DND-41 (cell line): ENCODE data around the gene DSTN.
A peak's percentile ranks its signal among the peaks of the same experiment; 100 is the strongest.

ENCODE experiments used
- ATAC-seq: fragments of 200-7000 bp; cut with Tn5 transposase; 3 replicates; pipeline ENCODE4 v1.9.1; 2021; ENCODE audit warnings: low read depth; ENCODE audit not compliant: insufficient read depth
- DNase-seq: peaks from one replicate; pipeline ENCODE4 v3.0.0-alpha.2; 2020
- H2AFZ ChIP-seq: 2 replicates; pipeline ENCODE4 v1.6.0; 2012; ENCODE audit warnings: low read depth, low read length
- H3K27ac ChIP-seq: 2 replicates; pipeline ENCODE4 v1.5.1; 2012; ENCODE audit warnings: low read length, inconsistent platforms
- H3K27me3 ChIP-seq: fragments of 200-600 bp; sonication (generic); 2 replicates; pipeline ENCODE4 v1.6.0; 2012; ENCODE audit warnings: low read length, mild to moderate bottlenecking, inconsistent platforms; ENCODE audit not compliant: insufficient read depth, poor library complexity
- H3K36me3 ChIP-seq: 2 replicates; pipeline ENCODE4 v1.5.1; 2012; ENCODE audit warnings: low read length, inconsistent platforms; ENCODE audit not compliant: insufficient read depth
- H3K4me1 ChIP-seq: 2 replicates; pipeline ENCODE4 v1.5.1; 2012; ENCODE audit warnings: mild to moderate bottlenecking, low read length; ENCODE audit not compliant: insufficient read depth
- H3K4me2 ChIP-seq: 2 replicates; pipeline ENCODE4 v1.6.0; 2012; ENCODE audit warnings: mild to moderate bottlenecking, moderate library complexity, low read length, inconsistent platforms; ENCODE audit not compliant: insufficient read depth
- H3K4me3 ChIP-seq, 2 experiments: fragments of 200-600 bp in 1 of 2; shearing (Covaris generic) in 1 of 2; 2 replicates each; pipeline ENCODE4 v1.5.1; 2012 to 2016; ENCODE audit warnings: inconsistent platforms in 2 of 2, low read length in 2 of 2, mild to moderate bottlenecking in 2 of 2, low read depth in 1 of 2, moderate library complexity in 1 of 2
- H3K79me2 ChIP-seq: 2 replicates; pipeline ENCODE4 v1.6.0; 2012; ENCODE audit warnings: low read length, inconsistent platforms; ENCODE audit not compliant: insufficient read depth
- H3K9ac ChIP-seq: 2 replicates; pipeline ENCODE4 v1.6.0; 2012; ENCODE audit warnings: low read depth, mild to moderate bottlenecking, inconsistent platforms, low read length, moderate library complexity
- H3K9me3 ChIP-seq: 2 replicates; pipeline ENCODE4 v1.5.1; 2012; ENCODE audit warnings: low read length, moderate library complexity, mild to moderate bottlenecking, inconsistent platforms; ENCODE audit not compliant: insufficient read depth, severe bottlenecking
- H4K20me1 ChIP-seq: 2 replicates; pipeline ENCODE4 v1.6.0; 2012; ENCODE audit warnings: low read length; ENCODE audit not compliant: insufficient read depth
- EZH2 ChIP-seq: IDR thresholded peaks from 3 replicates; pipeline ENCODE4 v1.6.1; 2012; ENCODE audit warnings: borderline replicate concordance, low read depth, mild to moderate bottlenecking, moderate library complexity, low read length, inconsistent platforms; ENCODE audit not compliant: severe bottlenecking
- TF ChIP-seq, protein P1 (sequence below): IDR thresholded peaks from 2 replicates; pipeline ENCODE4 v1.5.1; 2012; ENCODE audit warnings: borderline replicate concordance, low read length, moderate library complexity, mild to moderate bottlenecking; ENCODE audit not compliant: poor library complexity, severe bottlenecking; ENCODE audit errors: extremely low read depth

Gene DSTN

DNA sequence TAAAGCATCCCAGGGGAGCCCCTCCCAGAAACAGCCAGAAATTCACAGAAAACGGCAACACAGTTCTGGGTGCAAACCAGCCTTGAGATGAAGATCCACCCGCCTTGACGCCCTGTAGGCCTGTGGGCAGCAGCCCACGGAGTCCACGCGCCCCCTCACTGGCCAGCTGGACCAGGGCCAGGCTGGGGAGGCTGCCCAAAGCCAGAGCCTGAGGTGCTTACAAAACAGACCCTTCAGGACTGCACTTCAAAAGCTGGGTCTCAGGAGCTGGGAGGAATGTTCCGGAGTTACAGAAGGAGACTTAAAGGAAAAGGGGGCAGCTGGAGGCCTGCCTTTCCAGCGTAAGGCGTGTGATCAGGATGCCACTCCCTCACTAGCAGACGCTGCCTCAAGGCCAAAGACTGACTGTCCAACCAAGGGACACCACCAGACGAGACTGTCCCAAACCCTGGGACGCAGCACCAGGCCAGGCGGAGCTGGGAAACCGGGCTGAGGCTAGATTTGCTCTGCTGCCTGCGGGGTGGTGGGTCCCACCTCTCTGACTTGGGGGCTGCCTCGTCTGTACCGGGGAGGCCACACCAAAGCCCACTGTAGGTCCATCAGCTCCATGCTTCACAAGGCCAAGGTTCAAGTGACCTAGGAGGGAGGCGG is 64.1 kb downstream of the DSTN start:
- Histone ChIP-seq H3K4me1 (no peaks in the 10 kb centered on the region), H3K79me2 (no peaks in the 10 kb centered on the region), H3K4me3 (no peak overlapping the region), H3K9me3 (no peaks in the 10 kb centered on the region), H4K20me1 (peaks cover 31% of the 10 kb centered on the region), H3K36me3 (peaks cover 99% of the 10 kb centered on the region), H3K27ac (no peak overlapping the region), H3K4me2 (no peak overlapping the region), H3K27me3 (no peaks in the 10 kb centered on the region), H2AFZ (no peak overlapping the region), H3K9ac (no peak overlapping the region)
- no peak for ATAC-seq
- TF ChIP-seq, protein P1, sequence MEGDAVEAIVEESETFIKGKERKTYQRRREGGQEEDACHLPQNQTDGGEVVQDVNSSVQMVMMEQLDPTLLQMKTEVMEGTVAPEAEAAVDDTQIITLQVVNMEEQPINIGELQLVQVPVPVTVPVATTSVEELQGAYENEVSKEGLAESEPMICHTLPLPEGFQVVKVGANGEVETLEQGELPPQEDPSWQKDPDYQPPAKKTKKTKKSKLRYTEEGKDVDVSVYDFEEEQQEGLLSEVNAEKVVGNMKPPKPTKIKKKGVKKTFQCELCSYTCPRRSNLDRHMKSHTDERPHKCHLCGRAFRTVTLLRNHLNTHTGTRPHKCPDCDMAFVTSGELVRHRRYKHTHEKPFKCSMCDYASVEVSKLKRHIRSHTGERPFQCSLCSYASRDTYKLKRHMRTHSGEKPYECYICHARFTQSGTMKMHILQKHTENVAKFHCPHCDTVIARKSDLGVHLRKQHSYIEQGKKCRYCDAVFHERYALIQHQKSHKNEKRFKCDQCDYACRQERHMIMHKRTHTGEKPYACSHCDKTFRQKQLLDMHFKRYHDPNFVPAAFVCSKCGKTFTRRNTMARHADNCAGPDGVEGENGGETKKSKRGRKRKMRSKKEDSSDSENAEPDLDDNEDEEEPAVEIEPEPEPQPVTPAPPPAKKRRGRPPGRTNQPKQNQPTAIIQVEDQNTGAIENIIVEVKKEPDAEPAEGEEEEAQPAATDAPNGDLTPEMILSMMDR: no peak
- no peak for TF ChIP-seq EZH2
- no peak for DNase-seq

GRCh38 chr20:17634661-17635331 is 64.9 kb downstream of the DSTN start:
- no peak for TF ChIP-seq EZH2
- TF ChIP-seq, protein P1: no peak
- no peak overlapping the region for H3K27ac ChIP-seq
- no peak overlapping the region for H2AFZ ChIP-seq
- H3K4me2 ChIP-seq: no peak overlapping the region
- H3K36me3 ChIP-seq: peaks cover 97% of the 10 kb centered on the region
- ATAC-seq: no peak
- H3K9me3 ChIP-seq: no peaks in the 10 kb centered on the region
- H3K4me1 ChIP-seq: no peaks in the 10 kb centered on the region
- no peak for DNase-seq
- H3K79me2 ChIP-seq: no peaks in the 10 kb centered on the region
- H3K9ac ChIP-seq: no peak overlapping the region
- H3K27me3 ChIP-seq: no peaks in the 10 kb centered on the region
- no peak overlapping the region for H3K4me3 ChIP-seq
- peaks cover 31% of the 10 kb centered on the region for H4K20me1 ChIP-seq

DNA sequence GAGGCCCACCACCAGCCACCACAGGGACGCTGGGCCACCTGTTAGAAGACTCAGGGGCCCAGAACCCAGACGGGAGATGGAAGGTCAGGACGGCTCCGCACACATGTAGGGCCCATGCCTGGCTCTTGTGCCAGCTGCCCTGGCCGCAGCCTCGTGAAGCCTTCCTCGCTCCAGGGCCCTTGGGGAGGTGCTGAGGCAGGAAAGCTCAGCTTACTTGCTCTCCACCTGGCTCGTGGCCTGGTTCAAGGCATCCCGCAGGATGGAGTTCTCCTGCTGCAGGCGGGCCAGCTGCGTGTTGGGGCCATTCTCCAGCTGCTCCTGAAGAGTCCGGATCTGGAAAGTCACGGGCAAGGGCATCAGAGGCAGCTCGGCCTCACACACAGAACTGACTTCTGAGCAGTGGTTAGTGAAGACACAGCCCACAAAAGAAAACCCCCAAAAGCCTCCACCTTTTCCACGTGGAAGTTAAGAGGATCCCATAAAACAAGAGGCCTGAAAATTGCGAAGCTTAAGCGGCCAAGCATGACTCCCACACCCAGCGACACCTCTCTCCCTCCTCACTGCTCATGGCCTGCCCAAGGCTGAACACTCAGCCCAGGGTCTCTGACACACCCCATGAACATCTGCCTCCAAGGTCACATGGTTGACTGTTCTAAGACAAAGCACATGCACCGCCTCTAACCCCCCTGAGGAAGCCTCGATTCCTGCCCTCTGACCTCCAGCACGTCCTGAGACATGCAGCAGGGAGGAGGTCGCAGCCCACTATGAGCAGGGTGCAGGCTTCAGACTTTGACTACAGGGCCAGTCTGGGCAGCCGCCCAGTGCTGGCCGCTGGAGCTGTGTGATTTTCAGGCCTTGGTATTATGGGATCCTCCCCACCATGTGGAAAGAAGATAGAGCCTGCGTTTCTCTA is 65.7 kb downstream of the DSTN start:
- Histone ChIP-seq H3K4me3 (no peak overlapping the region), H3K79me2 (no peaks in the 10 kb centered on the region), H3K9ac (no peak overlapping the region), H3K27ac (no peak overlapping the region), H3K4me2 (no peak overlapping the region), H3K9me3 (no peaks in the 10 kb centered on the region), H4K20me1 (peaks cover 39% of the 10 kb centered on the region), H3K36me3 (peaks cover 97% of the 10 kb centered on the region), H3K4me1 (no peaks in the 10 kb centered on the region), H2AFZ (no peak overlapping the region), H3K27me3 (no peaks in the 10 kb centered on the region)
- TF ChIP-seq, protein P1: no peak
- no peak for TF ChIP-seq EZH2
- DNase-seq (no peak), ATAC-seq (peak; percentile 39; the same call in 2 of the 3 replicates)
